Activated naive CD8-positive, alpha-beta T cell treated with anti-CD3 and anti-CD28 coated beads, Interleukin-2, amount 50 U/mL, for 24 hours (primary cell): ENCODE data around the gene EED.
A peak's percentile ranks its signal among the peaks of the same experiment; 100 is the strongest.
"Not testable (repeated sequence)": the region's sequence is repeated elsewhere in the genome, so short reads cannot be mapped to it uniquely, and the experiment has no call there.

Experiments used
- ATAC-seq: fragments of 150-1000 bp; cut with Tn5 transposase; one replicate; pipeline ENCODE4 v1.10.0; 2021
- DNase-seq: peaks from one replicate; pipeline ENCODE4 v3.0.0; 2021
- H3K27ac Mint-ChIP-seq: one replicate; pipeline ENCODE4 v1.8.0; 2021; ENCODE audit warnings: mild to moderate bottlenecking, mixed read lengths
- H3K27me3 Mint-ChIP-seq: one replicate; pipeline ENCODE4 v1.8.0; 2021; ENCODE audit warnings: mixed read lengths
- H3K36me3 Mint-ChIP-seq: one replicate; pipeline ENCODE4 v1.8.0; 2021; ENCODE audit warnings: low read depth, mixed read lengths
- H3K4me1 Mint-ChIP-seq: one replicate; pipeline ENCODE4 v1.8.0; 2021; ENCODE audit warnings: mixed read lengths
- H3K4me3 Mint-ChIP-seq: one replicate; pipeline ENCODE4 v1.8.0; 2021; ENCODE audit warnings: mild to moderate bottlenecking, moderate library complexity, mixed read lengths
- H3K9me3 Mint-ChIP-seq: one replicate; pipeline ENCODE4 v1.8.0; 2021; ENCODE audit warnings: mixed read lengths

The EED gene

DNA sequence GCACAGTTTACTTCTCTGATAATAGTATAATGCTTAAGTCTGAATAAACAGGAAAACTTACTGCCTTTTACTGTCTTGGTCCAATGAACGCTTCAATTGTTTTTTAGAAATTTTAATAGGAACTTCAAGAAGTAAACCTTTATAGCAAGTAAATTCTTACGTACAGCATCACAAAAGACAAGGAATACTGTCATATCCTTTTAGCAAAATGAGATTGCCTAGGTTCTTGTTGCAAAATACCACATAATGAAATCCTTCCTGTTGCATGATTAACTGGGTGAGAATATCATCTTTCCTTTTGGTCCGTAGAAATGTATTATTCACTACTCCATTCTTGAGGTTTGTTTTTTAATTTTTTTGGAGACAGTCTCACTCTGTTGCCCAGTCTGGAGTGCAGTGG lies 35.2 kb downstream of the EED start:
- H3K27ac Mint-ChIP-seq, result no peak overlapping the region
- ATAC-seq (no peak), DNase-seq (no peak)
- peaks cover 90% of the 10 kb centered on the region for H3K36me3 Mint-ChIP-seq
- no peaks in the 10 kb centered on the region for H3K27me3 Mint-ChIP-seq
- H3K4me1 Mint-ChIP-seq, result peaks cover 49% of the 10 kb centered on the region
- no peak overlapping the region for H3K4me3 Mint-ChIP-seq
- no peaks in the 10 kb centered on the region for H3K9me3 Mint-ChIP-seq

DNA sequence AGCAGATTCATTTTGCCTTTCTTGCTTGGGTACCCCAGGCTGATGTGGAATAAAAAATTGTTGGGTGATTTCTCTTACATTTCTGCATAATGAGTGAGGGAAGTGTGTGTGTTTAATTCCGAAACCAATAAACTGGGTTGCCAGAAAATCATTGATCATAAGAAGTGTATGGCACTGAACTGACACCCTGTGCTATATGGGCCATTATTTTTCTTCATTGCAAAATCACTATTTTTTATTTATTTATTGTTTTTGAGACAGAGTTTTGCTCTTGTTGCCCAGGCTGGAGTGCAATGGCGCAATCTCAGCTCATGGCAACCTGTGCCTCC lies 42.9 kb downstream of the EED start:
- Mint-ChIP-seq H3K27me3 (no peaks in the 10 kb centered on the region), H3K9me3 (no peaks in the 10 kb centered on the region), H3K4me1 (peaks cover 92% of the 10 kb centered on the region), H3K4me3 (peak overlapping the region; percentile 62), H3K36me3 (peaks cover 40% of the 10 kb centered on the region), H3K27ac (peak overlapping the region; percentile 99)
- no peak for ATAC-seq
- no peak for DNase-seq

DNA sequence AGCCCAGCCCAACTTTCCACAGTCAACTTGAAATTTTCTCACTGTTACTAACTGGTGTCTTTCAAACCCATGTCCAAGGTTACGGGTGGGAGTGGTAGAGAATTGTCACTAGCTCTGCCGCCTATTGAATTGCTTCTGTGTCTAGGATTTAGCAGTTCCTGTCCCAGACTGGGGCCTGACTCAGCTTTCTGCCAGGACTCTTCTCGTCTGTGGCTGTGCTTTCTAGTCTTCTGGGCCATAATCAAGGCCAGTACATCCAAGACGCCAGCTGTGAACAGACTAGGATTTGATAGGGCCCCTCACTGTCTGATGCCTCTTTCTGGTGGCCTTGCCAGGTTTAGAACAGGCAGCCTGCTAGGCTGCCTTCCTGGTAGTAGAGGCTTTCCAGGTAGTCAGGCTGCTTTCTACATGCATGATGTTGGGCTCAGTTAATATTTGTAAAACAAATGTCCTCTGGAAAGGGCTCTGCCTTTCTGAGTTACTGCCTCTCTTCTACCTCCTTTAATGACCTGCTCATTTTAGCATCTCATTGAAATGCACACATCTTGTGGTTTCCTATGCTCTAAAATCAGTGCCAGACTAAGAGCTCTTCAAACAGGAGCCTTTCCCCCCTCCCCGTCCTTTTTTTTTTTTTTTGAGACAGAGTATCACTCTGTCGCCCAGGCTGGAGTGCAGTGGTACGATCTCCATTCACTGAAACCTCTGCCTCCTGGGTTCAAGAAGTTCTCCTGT lies 44.4 kb downstream of the EED start:
- ATAC-seq, result no peak
- peaks cover 4% of the 10 kb centered on the region for H3K9me3 Mint-ChIP-seq
- peak overlapping the region; percentile 6 for H3K4me3 Mint-ChIP-seq

GRCh38 chr11:86289508-86290280 lies 45.1 kb downstream of the EED start:
- Mint-ChIP-seq H3K36me3 (peaks cover 22% of the 10 kb centered on the region), H3K4me1 (peaks cover 89% of the 10 kb centered on the region), H3K4me3 (peak overlapping the region; percentile 6), H3K27ac (peak overlapping the region; percentile 99)
- not testable (repeated sequence) for H3K9me3 Mint-ChIP-seq, ATAC-seq, DNase-seq, H3K27me3 Mint-ChIP-seq

More for the DNA sequence above, 44.4 kb downstream of the EED start:
- peaks cover 29% of the 10 kb centered on the region for H3K36me3 Mint-ChIP-seq
- H3K27ac Mint-ChIP-seq, result peak overlapping the region; percentile 99
- H3K27me3 Mint-ChIP-seq, result no peaks in the 10 kb centered on the region
- H3K4me1 Mint-ChIP-seq, result peaks cover 93% of the 10 kb centered on the region
- DNase-seq, result no peak

DNA sequence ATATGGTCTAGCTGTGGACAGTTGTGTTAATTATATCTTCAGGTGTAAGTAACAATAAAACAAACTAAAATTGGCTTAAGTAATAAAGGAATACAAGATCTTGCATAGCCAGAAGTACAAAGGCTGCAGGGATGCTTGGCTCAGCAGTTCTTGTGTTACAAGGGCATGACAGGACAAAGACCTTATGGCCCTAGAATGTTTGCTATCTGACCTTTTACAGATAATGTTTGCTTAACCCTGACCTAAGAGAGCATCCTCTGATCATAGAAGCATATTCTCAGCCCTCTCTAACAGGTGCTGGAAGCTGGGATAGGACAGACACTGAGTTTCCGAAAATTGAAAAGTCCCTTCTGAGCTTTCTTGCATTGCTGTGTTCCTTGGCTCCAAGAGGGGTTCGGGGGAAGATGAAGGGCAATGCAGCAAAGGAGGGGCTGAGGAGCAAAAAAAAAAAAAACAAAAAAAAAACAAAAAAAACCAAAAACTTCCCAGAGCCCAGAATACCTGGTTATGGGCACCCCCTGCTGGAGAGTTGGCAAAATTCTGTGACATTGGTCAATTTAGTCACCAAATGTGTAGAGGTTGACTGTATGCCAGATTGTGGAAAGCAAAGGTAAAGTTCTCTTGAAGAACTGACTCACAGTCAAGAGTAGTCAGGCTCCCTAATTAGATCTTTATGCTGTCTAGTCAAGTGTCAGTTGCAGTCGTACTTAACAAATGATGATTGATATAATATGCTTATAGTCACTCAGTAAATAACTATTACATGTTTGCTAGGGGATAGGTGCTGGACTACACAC lies 47.1 kb downstream of the EED start:
- Mint-ChIP-seq H3K4me1 (peaks cover 71% of the 10 kb centered on the region), H3K9me3 (peaks cover 4% of the 10 kb centered on the region), H3K36me3 (peaks cover 16% of the 10 kb centered on the region), H3K27ac (peak overlapping the region; percentile 78), H3K4me3 (peak overlapping the region; percentile 53), H3K27me3 (no peaks in the 10 kb centered on the region)
- peak; percentile 48 for ATAC-seq
- peak; percentile 77 for DNase-seq

DNA sequence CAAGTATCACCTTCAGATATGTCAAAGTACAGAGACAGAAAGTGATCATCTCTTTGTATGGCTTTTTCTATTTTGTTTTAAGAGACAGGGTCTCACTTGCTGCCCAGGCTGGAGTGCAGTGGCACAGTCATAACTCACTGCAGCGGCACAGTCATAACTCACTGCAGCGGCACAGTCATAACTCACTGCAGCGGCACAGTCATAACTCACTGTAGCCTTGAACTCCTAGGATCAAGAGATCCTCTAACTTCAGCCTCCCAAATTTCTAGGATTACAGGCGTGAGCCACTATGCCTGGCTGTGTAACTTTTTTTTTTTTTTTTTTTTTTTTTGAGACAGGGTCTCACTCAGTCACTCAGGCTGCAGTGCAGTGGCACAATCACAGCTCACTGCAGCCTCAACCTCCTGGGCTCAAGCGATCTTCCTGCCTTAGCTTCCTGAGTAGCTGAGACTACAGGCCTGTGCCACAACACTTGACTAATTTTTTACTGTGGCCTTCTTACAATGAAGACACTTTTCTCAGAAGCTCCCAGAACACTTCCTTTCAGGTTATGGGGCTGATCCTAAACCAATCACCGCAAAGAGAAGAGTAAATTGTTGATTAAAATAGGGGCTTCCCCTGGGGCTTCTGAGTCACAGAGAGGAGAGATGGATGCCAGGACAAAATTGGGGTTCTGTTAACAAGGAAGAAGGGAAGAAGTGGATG lies 48.5 kb downstream of the EED start:
- peak overlapping the region; percentile 1 for H3K4me3 Mint-ChIP-seq
- peaks cover 4% of the 10 kb centered on the region for H3K9me3 Mint-ChIP-seq
- H3K27ac Mint-ChIP-seq, result peak overlapping the region; percentile 78
- H3K27me3 Mint-ChIP-seq, result no peaks in the 10 kb centered on the region
- peak; percentile 85 for ATAC-seq
- H3K36me3 Mint-ChIP-seq, result peaks cover 14% of the 10 kb centered on the region
- peaks cover 59% of the 10 kb centered on the region for H3K4me1 Mint-ChIP-seq
- DNase-seq, result no peak

DNA sequence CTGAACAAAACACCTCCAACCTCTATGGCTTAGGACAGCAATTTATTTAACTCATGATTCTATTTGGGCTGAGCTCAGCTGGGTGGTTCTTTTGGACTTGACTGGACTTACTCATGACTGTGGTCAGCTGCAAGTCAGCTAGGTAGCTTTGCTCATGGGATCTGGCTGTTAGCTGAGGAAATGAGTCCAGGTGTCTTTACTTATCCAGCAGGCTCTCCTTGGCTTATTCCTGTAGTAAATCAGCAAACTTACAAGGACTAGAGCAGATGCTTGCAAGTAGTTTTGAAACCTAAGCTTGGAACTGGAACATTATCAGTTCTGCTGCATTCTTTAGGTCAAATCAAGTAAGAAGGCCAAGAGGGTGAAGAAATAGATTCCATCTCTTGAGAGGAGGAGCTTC lies 49.5 kb downstream of the EED start:
- DNase-seq (no peak), ATAC-seq (no peak)
- Mint-ChIP-seq H3K27me3 (no peaks in the 10 kb centered on the region), H3K4me3 (no peak overlapping the region), H3K9me3 (peaks cover 4% of the 10 kb centered on the region), H3K27ac (no peak overlapping the region), H3K36me3 (peaks cover 12% of the 10 kb centered on the region), H3K4me1 (peaks cover 49% of the 10 kb centered on the region)

DNA sequence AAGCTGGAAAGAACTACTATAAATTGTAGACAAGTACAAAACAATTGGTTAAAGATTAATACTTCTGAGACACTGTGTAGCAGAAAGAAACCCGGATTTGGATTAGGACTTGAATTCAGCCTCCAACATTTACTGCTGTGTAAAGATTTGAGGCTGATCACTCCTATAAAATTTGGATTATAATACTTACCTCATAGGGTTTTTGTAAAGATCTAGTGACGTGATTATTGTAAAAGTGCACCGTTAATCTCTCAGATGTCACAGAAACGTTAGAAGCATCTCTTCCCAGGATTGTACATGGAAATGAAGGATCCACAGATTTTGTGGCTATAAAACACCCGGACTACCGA lies 57.2 kb downstream of the EED start:
- H3K27me3 Mint-ChIP-seq, result no peaks in the 10 kb centered on the region
- H3K9me3 Mint-ChIP-seq, result no peaks in the 10 kb centered on the region
- peak overlapping the region; percentile 100 for H3K4me3 Mint-ChIP-seq
- peaks cover 10% of the 10 kb centered on the region for H3K36me3 Mint-ChIP-seq
- H3K4me1 Mint-ChIP-seq, result peaks cover 29% of the 10 kb centered on the region
- no peak for DNase-seq
- ATAC-seq, result no peak
- H3K27ac Mint-ChIP-seq, result peak overlapping the region; percentile 98

GRCh38 chr11:86302092-86302793 lies 57.7 kb downstream of the EED start, which contains the start of gene HIKESHI:
Gene HIKESHI, plus strand, starts transcription at chr11:86302240. Its CDS starts 209 bp downstream, at chr11:86302449.
- ATAC-seq (peak; percentile 99), DNase-seq (peak; percentile 94)
- Mint-ChIP-seq H3K27me3 (no peaks in the 10 kb centered on the region), H3K27ac (peak within 1 kb of the TSS; percentile 98), H3K4me1 (peaks cover 29% of the 10 kb centered on the region), H3K36me3 (peaks cover 10% of the 10 kb centered on the region), H3K9me3 (no peaks in the 10 kb centered on the region), H3K4me3 (peak within 1 kb of the TSS; percentile 100)

DNA sequence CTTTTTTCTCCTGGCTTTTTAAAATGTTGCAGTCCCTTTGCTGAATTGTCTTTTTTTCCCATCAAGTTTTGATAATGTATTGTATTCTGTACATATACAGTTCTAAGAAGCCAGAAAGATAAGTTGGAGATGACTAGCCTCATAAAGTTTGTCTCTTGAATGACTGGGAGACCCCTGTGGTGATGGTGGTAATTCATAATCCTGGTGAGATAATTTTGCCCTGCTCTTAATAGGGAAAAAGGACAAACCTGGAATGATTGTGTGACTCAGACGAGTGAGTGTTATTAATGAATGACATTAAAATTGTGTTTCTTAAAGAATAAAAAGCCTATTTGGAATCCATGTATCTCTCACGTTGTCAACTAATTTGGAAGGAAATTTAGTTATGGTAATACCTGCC lies 58.7 kb downstream of the EED start:
- peaks cover 29% of the 10 kb centered on the region for H3K4me1 Mint-ChIP-seq
- H3K4me3 Mint-ChIP-seq, result peak overlapping the region; percentile 100
- H3K27me3 Mint-ChIP-seq, result no peaks in the 10 kb centered on the region
- no peaks in the 10 kb centered on the region for H3K9me3 Mint-ChIP-seq
- H3K36me3 Mint-ChIP-seq, result peaks cover 10% of the 10 kb centered on the region
- no peak for ATAC-seq
- peak overlapping the region; percentile 98 for H3K27ac Mint-ChIP-seq
- no peak for DNase-seq

DNA sequence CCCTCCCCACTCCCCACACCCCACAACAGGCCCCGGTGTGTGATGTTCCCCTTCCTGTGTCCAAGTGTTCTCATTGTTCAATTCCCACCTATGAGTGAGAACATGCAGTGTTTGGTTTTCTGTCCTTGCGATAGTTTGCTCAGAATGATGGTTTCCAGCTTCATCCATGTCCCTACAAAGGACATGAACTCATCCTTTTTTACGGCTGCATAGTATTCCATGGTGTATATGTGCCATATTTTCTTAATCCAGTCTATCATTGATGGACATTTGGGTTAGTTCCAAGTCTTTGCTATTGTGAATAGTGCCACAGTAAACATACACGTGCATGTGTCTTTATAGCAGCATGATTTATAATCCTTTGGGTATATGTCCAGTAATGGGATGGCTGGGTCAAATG lies 64.2 kb downstream of the EED start:
- peaks cover 45% of the 10 kb centered on the region for H3K36me3 Mint-ChIP-seq
- H3K27ac Mint-ChIP-seq, H3K4me3 Mint-ChIP-seq, H3K27me3 Mint-ChIP-seq, H3K9me3 Mint-ChIP-seq, ATAC-seq, DNase-seq: not testable (repeated sequence)
- peaks cover 34% of the 10 kb centered on the region for H3K4me1 Mint-ChIP-seq

DNA sequence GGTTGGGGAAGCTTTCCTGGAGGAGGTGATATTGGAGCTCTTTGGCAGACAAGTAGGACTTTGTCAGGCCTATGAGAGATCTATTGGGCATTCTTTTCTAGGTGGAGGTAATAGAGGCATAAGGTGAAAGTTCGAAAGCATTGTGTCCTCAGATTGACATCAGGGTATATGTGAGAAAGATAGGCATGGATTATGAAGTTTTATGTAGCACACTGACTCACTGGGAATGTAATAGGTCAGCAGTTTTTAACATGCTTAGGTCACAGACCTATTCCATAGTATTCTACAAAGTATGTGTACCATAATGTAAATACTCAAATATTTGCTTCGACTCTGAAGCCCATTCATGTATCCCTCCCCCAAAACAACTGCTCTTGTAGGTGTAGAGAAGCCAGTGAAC lies 69.2 kb downstream of the EED start:
- H3K9me3 Mint-ChIP-seq, result no peaks in the 10 kb centered on the region
- DNase-seq (no peak), ATAC-seq (no peak)
- no peak overlapping the region for H3K27ac Mint-ChIP-seq
- no peak overlapping the region for H3K4me3 Mint-ChIP-seq
- H3K4me1 Mint-ChIP-seq, result peaks cover 23% of the 10 kb centered on the region
- no peaks in the 10 kb centered on the region for H3K27me3 Mint-ChIP-seq
- H3K36me3 Mint-ChIP-seq, result peaks cover 61% of the 10 kb centered on the region

DNA sequence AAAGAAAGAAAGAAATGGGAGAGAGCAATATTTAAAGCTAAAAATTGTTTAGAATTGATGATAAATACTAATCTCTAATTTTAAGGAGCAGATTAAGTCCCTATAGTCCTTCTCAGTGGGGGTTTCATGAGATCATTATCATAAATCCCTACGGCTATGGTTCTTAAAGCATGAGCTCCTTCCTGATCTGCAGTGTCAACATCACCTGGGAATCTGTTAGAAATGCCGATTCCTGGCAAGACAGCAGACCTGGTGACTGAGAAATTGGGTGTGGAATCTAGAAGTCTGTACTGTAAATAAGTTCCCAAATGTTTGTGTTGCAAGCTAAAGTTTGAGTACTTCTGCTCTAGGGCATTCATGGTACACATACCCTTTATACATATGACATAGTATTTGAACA lies 70.1 kb downstream of the EED start:
- peaks cover 59% of the 10 kb centered on the region for H3K36me3 Mint-ChIP-seq
- peaks cover 16% of the 10 kb centered on the region for H3K4me1 Mint-ChIP-seq
- no peaks in the 10 kb centered on the region for H3K27me3 Mint-ChIP-seq
- H3K27ac Mint-ChIP-seq, result no peak overlapping the region
- no peaks in the 10 kb centered on the region for H3K9me3 Mint-ChIP-seq
- no peak for ATAC-seq
- no peak for DNase-seq
- H3K4me3 Mint-ChIP-seq, result no peak overlapping the region
